GM12878 (cell line): ENCODE results near the gene GPRC5B. TPM values are rescaled to one million over a fixed set of nuclear protein-coding genes. Genes with fewer than 3 reads are reported as not detected.

Source experiments
- ATAC-seq: fragments of 200-7000 bp; cut with Tn5 transposase; 3 replicates; pipeline ENCODE4 v1.9.1; 2020; ENCODE audit warnings: mild to moderate bottlenecking, moderate library complexity
- BruUV-seq: library from RNA; stranded (reverse); fragments of 400-500 nt; replicated peaks from 2 replicates; lab custom pipeline; 2021; lab: Mats Ljungman, UMichigan
- CTCF ChIA-PET: fragments of 300-600 bp; sonication (Branson Sonifier 250); formaldehyde crosslinking; extraction: SDS; loops from one replicate; lab custom pipeline; 2021; ENCODE audit warnings: inconsistent platforms; lab: Yijun Ruan, JAX
- POLR2A ChIA-PET: fragments of 350-600 bp; formaldehyde crosslinking; extraction: SDS; loops from one replicate; lab custom pipeline; 2021; ENCODE audit warnings: inconsistent platforms; lab: Charles Lee
- RAD21 ChIA-PET: fragments of 300-600 bp; sonication (Branson Sonifier 250); formaldehyde crosslinking; loops from one replicate; lab custom pipeline; 2023; ENCODE audit warnings: antibody characterized with exemption; ENCODE audit not compliant: unreplicated experiment; lab: Charles Lee
- SMC1A ChIA-PET: fragments of 300-600 bp; sonication (Branson Sonifier 250); formaldehyde crosslinking; loops from one replicate; lab custom pipeline; 2023; ENCODE audit not compliant: unreplicated experiment, uncharacterized antibody; lab: Charles Lee
- DNase-seq: peaks from one replicate; pipeline ENCODE4 v3.0.0-alpha.2; 2011; ENCODE audit warnings: low read depth, low spot score
- FAIRE-seq: peaks from 3 replicates; lab custom pipeline; 2011; peaks lifted over from hg19 to GRCh38; lab: Jason Lieb, UNC
- H2AFZ ChIP-seq: 2 replicates; pipeline ENCODE4 v1.6.0; 2011; ENCODE audit warnings: low read depth, low read length, control low read depth; ENCODE audit not compliant: control insufficient read depth
- H3K27ac ChIP-seq: 2 replicates; pipeline ENCODE4 v1.5.1; 2011; ENCODE audit warnings: control low read depth; ENCODE audit not compliant: control insufficient read depth, insufficient read depth
- H3K27me3 ChIP-seq, 2 experiments: replicated peaks in 1 of 2; 2 replicates each; pipeline versions ENCODE4 v1.6.0 to v1.6.1; 2011; ENCODE audit warnings: low read length in 1 of 2; ENCODE audit not compliant: control insufficient read depth in 2 of 2, insufficient read depth in 2 of 2
- H3K36me3 ChIP-seq, 2 experiments: 2 replicates each; pipeline ENCODE4 v1.5.1; 2011; ENCODE audit warnings: low read length in 1 of 2; ENCODE audit not compliant: control insufficient read depth in 2 of 2, insufficient read depth in 2 of 2
- H3K4me1 ChIP-seq: 2 replicates; pipeline ENCODE4 v1.6.1; 2011; ENCODE audit warnings: mild to moderate bottlenecking, low read length, moderate library complexity, mixed read lengths; ENCODE audit not compliant: control insufficient read depth, insufficient read depth
- H3K4me2 ChIP-seq: 2 replicates; pipeline ENCODE4 v1.6.0; 2011; ENCODE audit warnings: control low read depth; ENCODE audit not compliant: control insufficient read depth, insufficient read depth
- H3K4me3 ChIP-seq: fragments of 200-600 bp; sonication (generic); 2 replicates; pipeline ENCODE4 v1.5.1; 2016
- H3K79me2 ChIP-seq: 2 replicates; pipeline ENCODE4 v1.6.0; 2011; ENCODE audit warnings: low read length; ENCODE audit not compliant: control insufficient read depth, insufficient read depth
- H3K9ac ChIP-seq: 2 replicates; pipeline ENCODE4 v1.8.0; 2011; ENCODE audit warnings: low read length, control low read depth, mixed read lengths; ENCODE audit not compliant: control insufficient read depth, insufficient read depth
- H3K9me3 ChIP-seq: replicated peaks from 3 replicates; pipeline ENCODE4 v1.5.1; 2011; ENCODE audit warnings: mild to moderate bottlenecking, low read length; ENCODE audit not compliant: control insufficient read depth, insufficient read depth
- H4K20me1 ChIP-seq: 2 replicates; pipeline ENCODE4 v1.6.0; 2011; ENCODE audit not compliant: control insufficient read depth, insufficient read depth
- ATF2 ChIP-seq: IDR thresholded peaks from 2 replicates; pipeline ENCODE4 v1.6.1; 2012; ENCODE audit warnings: low read length, inconsistent platforms
- BACH1 ChIP-seq: fragments of 450-650 bp; IDR thresholded peaks from 2 replicates; pipeline ENCODE4 v1.6.1; 2017; ENCODE audit warnings: mild to moderate bottlenecking, borderline replicate concordance
- CREM ChIP-seq: IDR thresholded peaks from 2 replicates; pipeline ENCODE4 v1.6.1; 2014; ENCODE audit warnings: antibody characterized with exemption, low read depth
- GATAD2B ChIP-seq: fragments of 450-650 bp; conservative IDR thresholded peaks from 2 replicates; pipeline ENCODE4 v1.6.1; 2017; ENCODE audit warnings: low read depth, mild to moderate bottlenecking, moderate library complexity
- KLF5 ChIP-seq: fragments of 450-650 bp; IDR thresholded peaks from 2 replicates; pipeline ENCODE4 v1.6.1; 2014; ENCODE audit warnings: mild to moderate bottlenecking; ENCODE audit not compliant: partially characterized antibody
- TARDBP ChIP-seq: IDR thresholded peaks from 2 replicates; pipeline ENCODE4 v1.6.1; 2016; ENCODE audit warnings: borderline replicate concordance
- ZNF207 ChIP-seq: fragments of 450-650 bp; IDR thresholded peaks from 2 replicates; pipeline ENCODE4 v1.6.1; 2014; ENCODE audit warnings: antibody characterized with exemption, mild to moderate bottlenecking, borderline replicate concordance
- ZNF24 ChIP-seq: fragments of 450-650 bp; IDR thresholded peaks from 2 replicates; pipeline ENCODE4 v1.6.1; 2017; ENCODE audit warnings: antibody characterized with exemption, mild to moderate bottlenecking
- WGBS: methylation state at CpG from one replicate; pipeline ENCODE4 v1.1.6; 2016; ENCODE audit warnings: low lambda C conversion rate; ENCODE audit not compliant: insufficient replicate concordance, insufficient coverage; ENCODE audit errors: missing lambda C conversion rate; 5-methylcytosine and 5-hydroxymethylcytosine counted together
- in situ Hi-C: fragments of 300-500 bp; cut with MboI; formaldehyde crosslinking; loops from 9 replicates; pipeline ENCODE4 v1.14.3; 2018; ENCODE audit warnings: mixed read lengths
- intact Hi-C: fragments of 100-400 bp; cut with micrococcal nuclease; formaldehyde crosslinking; loops from one replicate; pipeline ENCODE4 v1.14.2; 2022; ENCODE audit not compliant: unreplicated experiment
- polyA plus RNA-seq, 11 experiments: library from polyadenylated mRNA; depleted of rRNA in 4 of 11; unstranded in 6 of 11; stranded (reverse) in 5 of 11; fragments of >200 nt; fragmentation: Nextera tagmentation in 4 of 11; fragmentation: Illumina TruSeq in 1 of 11; extraction: Ambion mirVana in 4 of 11; extraction: Trizol in 1 of 11; gene quantifications; 1 replicate in 1 of 11; 2 replicates in 10 of 11; pipeline versions ENCODE4 v1.2.1 to v1.2.3, GENCODE V29; 2011 to 2016; ENCODE audit warnings: inconsistent platforms in 2 of 11, missing spikeins in 2 of 11, low read depth in 1 of 11
- total RNA-seq, 4 experiments: library from RNA; depleted of rRNA in 3 of 4; stranded (reverse); fragments of >200 nt in 3 of 4; fragmentation: Illumina TruSeq in 1 of 4; extraction: Trizol in 1 of 4; gene quantifications; 2 replicates each; pipeline versions ENCODE4 v1.2.1 to v1.2.3, GENCODE V29; 2013 to 2021
- TF ChIP-seq, protein P1 (sequence below): fragments of 450-650 bp; IDR thresholded peaks from 2 replicates; pipeline ENCODE4 v1.6.1; 2017; ENCODE audit warnings: mild to moderate bottlenecking, moderate library complexity
- TF ChIP-seq, protein P2 (sequence below): IDR thresholded peaks from 2 replicates; pipeline ENCODE4 v1.6.1; 2011; ENCODE audit warnings: borderline replicate concordance, low read depth, mild to moderate bottlenecking, moderate library complexity, mixed read lengths, low read length; ENCODE audit not compliant: insufficient read depth; ENCODE audit errors: extremely low read length
- TF ChIP-seq, protein P3 (sequence below): fragments of 450-650 bp; IDR thresholded peaks from 2 replicates; pipeline ENCODE4 v1.6.1; 2017; ENCODE audit warnings: mild to moderate bottlenecking, low read depth, inconsistent platforms; ENCODE audit not compliant: poor library complexity, severe bottlenecking

Gene GPRC5B
- total and polyA plus RNA-seq, 10 of the 15 experiments (the other 5 are each of a cell fraction or from before 2014, with no cell fraction given) = 0.01 to 0.42 (median 0.15) TPM; not detected in 2

- TF ChIP-seq, protein P1, sequence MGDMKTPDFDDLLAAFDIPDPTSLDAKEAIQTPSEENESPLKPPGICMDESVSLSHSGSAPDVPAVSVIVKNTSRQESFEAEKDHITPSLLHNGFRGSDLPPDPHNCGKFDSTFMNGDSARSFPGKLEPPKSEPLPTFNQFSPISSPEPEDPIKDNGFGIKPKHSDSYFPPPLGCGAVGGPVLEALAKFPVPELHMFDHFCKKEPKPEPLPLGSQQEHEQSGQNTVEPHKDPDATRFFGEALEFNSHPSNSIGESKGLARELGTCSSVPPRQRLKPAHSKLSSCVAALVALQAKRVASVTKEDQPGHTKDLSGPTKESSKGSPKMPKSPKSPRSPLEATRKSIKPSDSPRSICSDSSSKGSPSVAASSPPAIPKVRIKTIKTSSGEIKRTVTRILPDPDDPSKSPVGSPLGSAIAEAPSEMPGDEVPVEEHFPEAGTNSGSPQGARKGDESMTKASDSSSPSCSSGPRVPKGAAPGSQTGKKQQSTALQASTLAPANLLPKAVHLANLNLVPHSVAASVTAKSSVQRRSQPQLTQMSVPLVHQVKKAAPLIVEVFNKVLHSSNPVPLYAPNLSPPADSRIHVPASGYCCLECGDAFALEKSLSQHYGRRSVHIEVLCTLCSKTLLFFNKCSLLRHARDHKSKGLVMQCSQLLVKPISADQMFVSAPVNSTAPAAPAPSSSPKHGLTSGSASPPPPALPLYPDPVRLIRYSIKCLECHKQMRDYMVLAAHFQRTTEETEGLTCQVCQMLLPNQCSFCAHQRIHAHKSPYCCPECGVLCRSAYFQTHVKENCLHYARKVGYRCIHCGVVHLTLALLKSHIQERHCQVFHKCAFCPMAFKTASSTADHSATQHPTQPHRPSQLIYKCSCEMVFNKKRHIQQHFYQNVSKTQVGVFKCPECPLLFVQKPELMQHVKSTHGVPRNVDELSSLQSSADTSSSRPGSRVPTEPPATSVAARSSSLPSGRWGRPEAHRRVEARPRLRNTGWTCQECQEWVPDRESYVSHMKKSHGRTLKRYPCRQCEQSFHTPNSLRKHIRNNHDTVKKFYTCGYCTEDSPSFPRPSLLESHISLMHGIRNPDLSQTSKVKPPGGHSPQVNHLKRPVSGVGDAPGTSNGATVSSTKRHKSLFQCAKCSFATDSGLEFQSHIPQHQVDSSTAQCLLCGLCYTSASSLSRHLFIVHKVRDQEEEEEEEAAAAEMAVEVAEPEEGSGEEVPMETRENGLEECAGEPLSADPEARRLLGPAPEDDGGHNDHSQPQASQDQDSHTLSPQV = no peak
These were observed 24.2 kb downstream of the GPRC5B start (continued) for GRCh38 chr16:19860166-19861041.

- ChIA-PET POLR2A (no interaction called here), SMC1A (no interaction called here), RAD21 (no interaction called here), CTCF (no interaction called here)
- H3K4me1 ChIP-seq = no peaks in the 10 kb centered on the region
- no TSS peak for BruUV-seq
- no peak overlapping the region for H3K4me2 ChIP-seq
- H3K9me3 ChIP-seq = no peaks in the 10 kb centered on the region
- no peaks in the 10 kb centered on the region for H3K27me3 ChIP-seq
- no peaks in the 10 kb centered on the region for H3K79me2 ChIP-seq
- 31% methylated on average over 4 of the region's 4 CpGs for WGBS
- intact Hi-C loops (loop anchor here (10.0 kb wide), 1 partner anchor 55 kb away; no protein-coding TSS in a partner anchor), in situ Hi-C loops (no loop called here)
- DNase-seq (no peak), ATAC-seq (no peak), FAIRE-seq (no peak)
- H3K4me3 ChIP-seq = no peak overlapping the region
- H2AFZ ChIP-seq = no peak overlapping the region
- H3K9ac ChIP-seq = no peak overlapping the region
- no peaks in the 10 kb centered on the region for H4K20me1 ChIP-seq
- no peak overlapping the region for H3K27ac ChIP-seq
- no peaks in the 10 kb centered on the region for H3K36me3 ChIP-seq
- TF ChIP-seq, protein P2, sequence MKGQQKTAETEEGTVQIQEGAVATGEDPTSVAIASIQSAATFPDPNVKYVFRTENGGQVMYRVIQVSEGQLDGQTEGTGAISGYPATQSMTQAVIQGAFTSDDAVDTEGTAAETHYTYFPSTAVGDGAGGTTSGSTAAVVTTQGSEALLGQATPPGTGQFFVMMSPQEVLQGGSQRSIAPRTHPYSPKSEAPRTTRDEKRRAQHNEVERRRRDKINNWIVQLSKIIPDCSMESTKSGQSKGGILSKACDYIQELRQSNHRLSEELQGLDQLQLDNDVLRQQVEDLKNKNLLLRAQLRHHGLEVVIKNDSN = no peak
- TF ChIP-seq CREM (no peak), BACH1 (no peak), TARDBP (no peak), ZNF207 (no peak), ATF2 (no peak), KLF5 (no peak), GATAD2B (no peak), ZNF24 (no peak)
- TF ChIP-seq, protein P3, sequence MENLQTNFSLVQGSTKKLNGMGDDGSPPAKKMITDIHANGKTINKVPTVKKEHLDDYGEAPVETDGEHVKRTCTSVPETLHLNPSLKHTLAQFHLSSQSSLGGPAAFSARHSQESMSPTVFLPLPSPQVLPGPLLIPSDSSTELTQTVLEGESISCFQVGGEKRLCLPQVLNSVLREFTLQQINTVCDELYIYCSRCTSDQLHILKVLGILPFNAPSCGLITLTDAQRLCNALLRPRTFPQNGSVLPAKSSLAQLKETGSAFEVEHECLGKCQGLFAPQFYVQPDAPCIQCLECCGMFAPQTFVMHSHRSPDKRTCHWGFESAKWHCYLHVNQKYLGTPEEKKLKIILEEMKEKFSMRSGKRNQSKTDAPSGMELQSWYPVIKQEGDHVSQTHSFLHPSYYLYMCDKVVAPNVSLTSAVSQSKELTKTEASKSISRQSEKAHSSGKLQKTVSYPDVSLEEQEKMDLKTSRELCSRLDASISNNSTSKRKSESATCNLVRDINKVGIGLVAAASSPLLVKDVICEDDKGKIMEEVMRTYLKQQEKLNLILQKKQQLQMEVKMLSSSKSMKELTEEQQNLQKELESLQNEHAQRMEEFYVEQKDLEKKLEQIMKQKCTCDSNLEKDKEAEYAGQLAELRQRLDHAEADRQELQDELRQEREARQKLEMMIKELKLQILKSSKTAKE = no peak
These were observed 25.0 kb downstream of the GPRC5B start for GRCh38 chr16:19859603-19860002.
